ENCODE data around the gene DZIP3. TPM values are rescaled to one million over a fixed set of nuclear protein-coding genes. Genes with fewer than 3 reads are reported as not detected.

The DZIP3 gene
- total RNA-seq, 2 experiments from 2014 or later, result 14.5 to 31.8 TPM

DNA sequence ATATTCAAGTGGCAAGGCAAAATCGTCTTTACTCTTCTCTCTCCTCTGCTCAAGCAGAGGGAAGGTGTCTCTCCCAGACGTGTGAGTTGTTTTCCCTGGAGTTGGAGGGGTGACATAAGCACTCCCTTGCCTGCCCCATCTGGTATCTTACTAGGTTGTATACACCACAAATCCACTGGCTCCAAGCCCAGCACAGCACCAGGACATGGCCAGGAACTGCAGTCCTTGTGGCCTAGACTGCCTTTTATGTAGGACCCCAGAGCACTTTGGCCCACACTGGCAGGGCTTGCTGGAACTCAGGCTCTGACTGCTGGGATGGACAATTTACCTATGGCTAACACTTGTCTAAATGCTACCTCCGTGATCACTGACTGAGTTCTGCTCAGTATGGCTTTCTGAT lies 34.0 kb downstream of the DZIP3 start:
- Histone ChIP-seq H2AFZ (ENCODE audit: low read length) (no peak overlapping the region), H3K36me3 (ENCODE audit: insufficient read depth, low read length) (peaks cover 15% of the 10 kb centered on the region; the same call in 1 of the 2 replicates), H3K4me1 (ENCODE audit: insufficient read depth, low read length, poor library complexity, severe bottlenecking) (no peaks in the 10 kb centered on the region), H3K27ac (ENCODE audit: low read depth, low read length, poor library complexity, severe bottlenecking) (no peak overlapping the region), H3K79me2 (ENCODE audit: insufficient read depth, low read depth, low read length) (no peaks in the 10 kb centered on the region), H3K4me2 (ENCODE audit: low read length) (no peak overlapping the region), H3K9me2 (ENCODE audit: insufficient read depth, low read length) (no peaks in the 10 kb centered on the region), H3K4me3 (ENCODE audit: low read depth, low read length, poor library complexity, severe bottlenecking) (no peak overlapping the region), H4K20me1 (ENCODE audit: insufficient read depth, low read length) (no peaks in the 10 kb centered on the region), H3K9me3 (ENCODE audit: low read length) (no peaks in the 10 kb centered on the region)
- no peak for DNase-seq (ENCODE audit: low spot score)
- ChIA-PET CTCF (ENCODE audit: unreplicated experiment) (no interaction called here), POLR2A (interaction anchor here (0.6 to 1.9 kb wide), 3 partner anchors 8 to 490 kb away, joined by 4 to 7 read pairs (median 6); partner anchors contain the start of genes CIP2A and DZIP3)
- BruUV-seq (replicated peaks), result no TSS peak
- TF ChIP-seq EZH2phosphoT487 (IDR thresholded peaks at IDR 0.05; ENCODE audit: borderline replicate concordance, low read depth, low read length), result no peak
- TF ChIP-seq, protein P1, sequence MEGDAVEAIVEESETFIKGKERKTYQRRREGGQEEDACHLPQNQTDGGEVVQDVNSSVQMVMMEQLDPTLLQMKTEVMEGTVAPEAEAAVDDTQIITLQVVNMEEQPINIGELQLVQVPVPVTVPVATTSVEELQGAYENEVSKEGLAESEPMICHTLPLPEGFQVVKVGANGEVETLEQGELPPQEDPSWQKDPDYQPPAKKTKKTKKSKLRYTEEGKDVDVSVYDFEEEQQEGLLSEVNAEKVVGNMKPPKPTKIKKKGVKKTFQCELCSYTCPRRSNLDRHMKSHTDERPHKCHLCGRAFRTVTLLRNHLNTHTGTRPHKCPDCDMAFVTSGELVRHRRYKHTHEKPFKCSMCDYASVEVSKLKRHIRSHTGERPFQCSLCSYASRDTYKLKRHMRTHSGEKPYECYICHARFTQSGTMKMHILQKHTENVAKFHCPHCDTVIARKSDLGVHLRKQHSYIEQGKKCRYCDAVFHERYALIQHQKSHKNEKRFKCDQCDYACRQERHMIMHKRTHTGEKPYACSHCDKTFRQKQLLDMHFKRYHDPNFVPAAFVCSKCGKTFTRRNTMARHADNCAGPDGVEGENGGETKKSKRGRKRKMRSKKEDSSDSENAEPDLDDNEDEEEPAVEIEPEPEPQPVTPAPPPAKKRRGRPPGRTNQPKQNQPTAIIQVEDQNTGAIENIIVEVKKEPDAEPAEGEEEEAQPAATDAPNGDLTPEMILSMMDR (conservative IDR thresholded peaks at IDR 0.05; ENCODE audit: low read length), result no peak
- intact Hi-C loops (cut with micrococcal nuclease; ENCODE audit: unreplicated experiment), result no loop called here

DNA sequence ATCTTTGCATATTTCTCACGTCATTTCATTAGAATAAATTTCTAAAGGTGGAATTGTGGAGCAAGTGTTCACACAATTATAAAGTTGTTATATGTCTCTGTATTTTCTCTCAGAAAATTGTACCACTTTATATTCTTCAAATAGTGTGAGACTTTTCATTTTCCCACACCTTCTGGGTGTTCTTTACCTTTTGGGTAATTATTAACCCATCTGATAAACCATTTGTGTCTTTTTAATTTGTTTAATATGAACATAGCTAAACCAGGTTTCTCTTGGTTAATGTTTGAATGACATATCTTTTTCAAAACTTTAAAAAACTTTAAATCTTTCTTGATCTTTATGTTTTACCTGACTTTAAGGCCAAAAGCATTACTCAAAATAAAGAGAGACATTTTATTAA lies 40.5 kb downstream of the DZIP3 start:
- Histone ChIP-seq H3K4me2 (ENCODE audit: low read length) (no peak overlapping the region), H3K79me2 (ENCODE audit: insufficient read depth, low read depth, low read length) (no peaks in the 10 kb centered on the region), H3K27ac (ENCODE audit: low read depth, low read length, poor library complexity, severe bottlenecking) (no peak overlapping the region), H3K4me3 (ENCODE audit: low read depth, low read length, poor library complexity, severe bottlenecking) (no peak overlapping the region), H2AFZ (ENCODE audit: low read length) (no peak overlapping the region), H4K20me1 (ENCODE audit: insufficient read depth, low read length) (no peaks in the 10 kb centered on the region), H3K36me3 (ENCODE audit: insufficient read depth, low read length) (peaks cover 13% of the 10 kb centered on the region; the same call in 1 of the 2 replicates), H3K9me2 (ENCODE audit: insufficient read depth, low read length) (no peaks in the 10 kb centered on the region), H3K4me1 (ENCODE audit: insufficient read depth, low read length, poor library complexity, severe bottlenecking) (no peaks in the 10 kb centered on the region), H3K9me3 (ENCODE audit: low read length) (no peaks in the 10 kb centered on the region)
- CTCF ChIA-PET (ENCODE audit: unreplicated experiment), result no interaction called here
- POLR2A ChIA-PET, result interaction anchor here (0.6 to 1.5 kb wide), 4 partner anchors 14 to 364 kb away, joined by 3 to 5 read pairs (median 3); no protein-coding TSS in a partner anchor
- no peak for DNase-seq (ENCODE audit: low spot score)
- TF ChIP-seq, protein P1 (conservative IDR thresholded peaks at IDR 0.05; ENCODE audit: low read length), result no peak
- TF ChIP-seq EZH2phosphoT487 (IDR thresholded peaks at IDR 0.05; ENCODE audit: borderline replicate concordance, low read depth, low read length), result no peak
- no TSS peak for BruUV-seq (replicated peaks)
- intact Hi-C loops (cut with micrococcal nuclease; ENCODE audit: unreplicated experiment), result no loop called here

DNA sequence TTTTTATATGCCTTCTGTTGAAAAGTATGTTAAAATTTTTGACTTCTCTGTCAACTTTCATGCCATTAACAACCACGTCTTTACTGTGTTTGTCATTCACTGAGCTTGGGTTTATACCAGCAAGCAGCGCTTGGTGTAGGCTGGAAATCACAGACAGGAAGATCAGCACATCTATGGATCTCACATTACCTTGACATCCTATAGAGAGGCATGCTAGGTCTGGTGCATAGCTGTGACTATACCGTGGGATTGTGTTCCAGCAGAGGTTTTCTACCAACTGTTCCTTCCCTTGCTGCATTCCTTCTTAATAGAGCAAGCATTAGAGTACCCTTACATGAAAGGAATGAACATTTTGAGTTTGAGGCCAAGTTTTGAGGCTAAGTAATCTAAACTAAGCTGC lies 53.0 kb downstream of the DZIP3 start:
- POLR2A ChIA-PET, result interaction anchor here (0.5 to 3.5 kb wide), 4 partner anchors 18 to 201 kb away, joined by 3 to 12 read pairs (median 3); partner anchors contain the start of genes CIP2A and DZIP3
- no peaks in the 10 kb centered on the region for H3K79me2 ChIP-seq (ENCODE audit: insufficient read depth, low read depth, low read length)
- no peaks in the 10 kb centered on the region for H3K9me2 ChIP-seq (ENCODE audit: insufficient read depth, low read length)
- no peaks in the 10 kb centered on the region for H3K4me1 ChIP-seq (ENCODE audit: insufficient read depth, low read length, poor library complexity, severe bottlenecking)
- TF ChIP-seq, protein P1 (conservative IDR thresholded peaks at IDR 0.05; ENCODE audit: low read length), result no peak
- no peak for TF ChIP-seq EZH2phosphoT487 (IDR thresholded peaks at IDR 0.05; ENCODE audit: borderline replicate concordance, low read depth, low read length)
- no peak for DNase-seq (ENCODE audit: low spot score)
- intact Hi-C loops (cut with micrococcal nuclease; ENCODE audit: unreplicated experiment), result no loop called here
- CTCF ChIA-PET (ENCODE audit: unreplicated experiment), result no interaction called here
- no peak overlapping the region for H3K4me3 ChIP-seq (ENCODE audit: low read depth, low read length, poor library complexity, severe bottlenecking)
- no peaks in the 10 kb centered on the region for H3K9me3 ChIP-seq (ENCODE audit: low read length)
- no peak overlapping the region for H3K27ac ChIP-seq (ENCODE audit: low read depth, low read length, poor library complexity, severe bottlenecking)
- H2AFZ ChIP-seq (ENCODE audit: low read length), result no peak overlapping the region
- peaks cover 28% of the 10 kb centered on the region for H3K36me3 ChIP-seq (ENCODE audit: insufficient read depth, low read length)
- H3K4me2 ChIP-seq (ENCODE audit: low read length), result no peak overlapping the region
- H4K20me1 ChIP-seq (ENCODE audit: insufficient read depth, low read length), result no peaks in the 10 kb centered on the region
- no TSS peak for BruUV-seq (replicated peaks)
